HG03095 (cell line): Measurements from ENCODE around the gene RFC2.
"Not testable (repeated sequence)": the region's sequence is repeated elsewhere in the genome, so short reads cannot be mapped to it uniquely, and the experiment has no call there.

Experiments used
- ATAC-seq: cut with Tn5 transposase; IDR thresholded peaks from one replicate; pipeline ENCODE4 v1.9.1; 2021; ENCODE audit warnings: moderate library complexity; ENCODE audit not compliant: unreplicated experiment

Gene RFC2

GRCh38 chr7:74283858-74284447 is 29.8 kb upstream of the RFC2 start:
- ATAC-seq, result no peak

- no peak for ATAC-seq
Observed at GRCh38 chr7:74282748-74283459, 28.7 kb upstream of the RFC2 start.

GRCh38 chr7:74280985-74281384 is 26.8 kb upstream of the RFC2 start:
- ATAC-seq, result no peak

- ATAC-seq, result no peak
Observed at GRCh38 chr7:74277636-74278035, 23.4 kb upstream of the RFC2 start.

GRCh38 chr7:74275401-74275881 is 21.2 kb upstream of the RFC2 start:
- no peak for ATAC-seq

- peak; percentile 68 for ATAC-seq
Observed at GRCh38 chr7:74272305-74273038, 18.3 kb upstream of the RFC2 start.

GRCh38 chr7:74271742-74272141 is 17.5 kb upstream of the RFC2 start:
- no peak for ATAC-seq

- no peak for ATAC-seq
Observed at GRCh38 chr7:74269757-74270277, 15.6 kb upstream of the RFC2 start.

GRCh38 chr7:74267756-74268565 is 13.8 kb upstream of the RFC2 start:
- no peak for ATAC-seq

GRCh38 chr7:74266191-74266963 is 12.2 kb upstream of the RFC2 start:
- ATAC-seq, result no peak

GRCh38 chr7:74263399-74264120 is 9.4 kb upstream of the RFC2 start:
- ATAC-seq, result no peak

- ATAC-seq, result no peak
Observed at GRCh38 chr7:74262639-74263398, 8.6 kb upstream of the RFC2 start.

GRCh38 chr7:74258639-74259038 is 4.4 kb upstream of the RFC2 start:
- no peak for ATAC-seq

GRCh38 chr7:74256491-74257408 is 2.6 kb upstream of the RFC2 start:
- ATAC-seq, result no peak

- ATAC-seq, result not testable (repeated sequence)
Observed at GRCh38 chr7:74255461-74255860, 1.3 kb upstream of the RFC2 start.

- no peak for ATAC-seq
Observed at GRCh38 chr7:74254858-74255379, 720 bp upstream of the RFC2 start.

- no peak for ATAC-seq
Observed at GRCh38 chr7:74253835-74254128, 417 bp downstream of the RFC2 start.

- no peak for ATAC-seq
Observed at GRCh38 chr7:74253331-74253730, 868 bp downstream of the RFC2 start.
